H54 (cell line): ENCODE measurements around the gene ZSCAN30.

Experiments
- DNase-seq: peaks from one replicate; pipeline ENCODE4 v3.0.0; 2011; ENCODE audit warnings: low spot score, mixed read lengths; ENCODE audit not compliant: insufficient read length
- FAIRE-seq: peaks from 3 replicates; lab custom pipeline; 2011; peaks lifted over from hg19 to GRCh38; lab: Jason Lieb, UNC
- POLR2A ChIP-seq: IDR thresholded peaks from 2 replicates; pipeline ENCODE4 v1.6.1; 2011; ENCODE audit warnings: low read depth, mild to moderate bottlenecking, low read length

Gene ZSCAN30

DNA sequence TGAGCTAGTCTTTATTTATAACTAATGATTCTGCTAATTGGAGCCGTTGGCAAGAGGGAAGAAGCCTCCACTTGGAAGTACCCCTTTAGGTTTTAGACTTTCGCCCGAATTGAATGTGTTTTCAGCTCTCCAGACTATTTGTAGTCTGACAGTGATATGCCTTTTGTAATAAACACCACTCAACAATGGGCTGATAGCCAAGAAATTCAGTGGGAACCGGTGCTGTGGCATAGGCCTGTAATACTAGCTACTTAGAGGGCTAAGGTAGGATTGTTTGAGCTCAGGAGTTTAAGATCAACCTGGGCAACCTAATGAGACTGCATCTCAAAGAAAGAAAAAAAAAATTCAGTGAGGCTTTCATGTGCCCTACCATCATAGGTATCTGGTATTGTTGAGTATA is 13.6 kb upstream of the ZSCAN30 start:
- DNase-seq (no peak), FAIRE-seq (no peak)

DNA sequence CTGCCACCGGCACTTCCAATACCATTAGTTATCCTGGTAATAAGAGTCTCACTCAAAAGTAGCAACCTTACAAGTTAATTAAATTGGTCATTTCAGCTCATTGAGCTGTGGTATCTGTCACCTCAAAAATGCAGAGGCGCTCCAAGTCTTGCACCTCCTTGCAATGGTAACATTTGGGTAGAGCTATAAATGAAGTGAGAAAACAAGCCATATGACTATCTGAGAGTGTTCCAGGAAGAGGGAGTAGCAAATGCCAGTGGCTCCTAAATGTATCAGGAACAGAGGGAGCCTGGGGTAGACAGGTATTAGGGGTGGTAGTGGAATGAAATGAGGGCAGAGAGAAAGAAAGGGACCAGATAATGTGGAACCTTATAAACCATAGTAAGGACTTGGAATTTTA is 6.0 kb upstream of the ZSCAN30 start:
- FAIRE-seq, result no peak
- DNase-seq, result no peak
- no peak for TF ChIP-seq POLR2A

More for the DNA sequence above, 13.6 kb upstream of the ZSCAN30 start:
- no peak for TF ChIP-seq POLR2A

DNA sequence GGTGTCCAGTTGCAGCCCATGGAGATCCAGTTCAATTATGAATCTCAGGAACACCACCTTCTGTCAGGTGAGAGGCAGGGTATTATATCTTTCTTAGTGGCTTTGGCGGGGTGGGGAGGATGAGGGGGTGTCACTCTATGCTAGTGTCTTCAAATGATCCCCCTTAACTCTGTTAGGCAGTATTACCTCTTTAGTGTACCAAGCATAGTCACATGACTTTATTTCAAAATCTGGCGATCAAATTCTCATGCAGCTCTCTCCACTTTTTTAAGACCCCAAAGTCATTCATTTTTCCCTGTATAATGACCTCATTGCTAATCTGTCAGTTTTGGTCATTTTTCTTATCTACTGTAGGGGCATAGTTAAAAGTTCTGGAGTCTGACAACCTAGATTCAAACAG is 1.1 kb upstream of the ZSCAN30 start:
- no peak for TF ChIP-seq POLR2A
- DNase-seq, result no peak
- FAIRE-seq, result no peak

DNA sequence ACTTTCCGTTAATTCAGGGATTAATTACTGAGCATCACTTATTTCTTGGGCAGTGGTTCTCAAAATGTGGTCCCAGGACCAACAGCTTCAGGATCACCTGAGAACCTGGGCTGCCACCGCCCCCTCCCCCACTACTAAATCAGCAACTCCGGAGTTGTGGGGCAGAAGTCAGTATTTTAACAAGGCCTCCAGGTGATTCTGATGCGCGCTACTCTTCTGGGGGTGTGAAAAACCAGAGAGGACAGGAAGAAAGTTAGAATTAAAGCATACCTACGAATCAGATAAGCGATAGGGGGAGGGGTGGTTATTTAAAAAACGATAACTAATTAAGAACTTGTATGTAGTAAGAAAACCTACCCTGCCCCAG is 319 bp downstream of the ZSCAN30 start:
- no peak for FAIRE-seq
- no peak for DNase-seq
- TF ChIP-seq POLR2A, result no peak

DNA sequence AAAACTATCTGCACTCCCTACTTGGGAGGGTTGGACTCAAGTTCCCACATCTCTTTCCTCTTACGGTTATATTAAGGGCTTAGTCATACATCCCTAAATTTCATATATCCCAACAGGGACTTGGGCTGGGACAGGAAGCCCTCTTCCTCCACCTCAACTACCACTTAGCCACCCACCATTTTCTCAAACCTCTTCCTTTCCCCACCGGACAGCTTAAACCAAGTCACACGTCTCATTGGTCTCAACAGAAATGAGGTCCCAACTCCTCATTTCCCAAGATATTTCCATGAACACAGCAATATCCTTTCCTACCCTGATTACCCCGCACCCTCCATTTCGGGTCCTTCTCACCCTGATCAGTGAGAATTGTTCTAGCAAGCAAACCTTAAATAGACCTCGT is 736 bp downstream of the ZSCAN30 start:
- no peak for DNase-seq

GRCh38 chr18:35284841-35285240 is 5.2 kb downstream of the ZSCAN30 start:
- no peak for DNase-seq
- FAIRE-seq, result no peak
- TF ChIP-seq POLR2A, result no peak

More for the DNA sequence above, 736 bp downstream of the ZSCAN30 start:
- no peak for TF ChIP-seq POLR2A
- FAIRE-seq, result no peak

DNA sequence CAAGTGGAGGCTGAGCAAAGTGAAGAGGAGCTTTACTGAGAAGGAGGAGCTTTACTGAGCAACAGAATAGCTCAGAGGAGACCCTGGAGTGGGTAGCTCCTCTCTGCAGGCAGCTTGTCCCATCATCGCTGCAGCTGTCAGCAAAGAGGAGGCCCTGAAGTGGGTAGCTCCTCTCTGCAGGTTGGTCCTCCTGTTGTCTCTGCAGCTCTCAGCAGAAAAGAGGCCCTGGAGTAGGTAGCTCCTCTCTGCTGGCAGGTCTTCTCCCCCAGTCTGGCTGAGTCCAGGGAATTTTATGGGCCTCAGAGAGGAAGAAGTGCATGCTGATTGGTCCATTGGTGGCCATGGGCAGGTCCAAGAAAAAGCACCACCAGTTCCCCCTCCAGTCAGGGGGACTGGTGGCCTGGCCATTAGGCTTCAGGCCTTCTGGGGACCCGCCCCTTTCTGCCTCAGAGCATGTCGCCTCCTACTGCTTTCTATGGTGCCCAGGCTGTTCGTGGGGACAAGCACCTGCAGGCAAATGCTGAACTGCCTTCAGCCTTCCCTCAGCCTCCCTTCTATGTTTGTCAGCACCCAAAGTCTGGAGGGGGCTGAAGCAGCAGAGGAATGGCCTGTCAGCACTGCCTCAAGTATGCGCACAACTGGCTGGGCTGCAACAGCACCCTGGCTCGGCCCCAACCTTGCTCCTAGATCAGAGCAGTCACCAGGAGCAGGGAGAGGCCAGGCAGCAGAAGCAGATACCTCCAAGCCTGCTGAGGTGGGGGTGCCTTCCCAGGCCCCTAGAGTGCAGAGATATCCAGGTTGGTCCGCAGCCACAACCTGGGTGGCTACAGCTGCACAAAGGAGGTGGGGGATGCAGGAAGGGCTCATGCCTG is 5.9 kb downstream of the ZSCAN30 start:
- no peak for DNase-seq
- no peak for TF ChIP-seq POLR2A
- no peak for FAIRE-seq

DNA sequence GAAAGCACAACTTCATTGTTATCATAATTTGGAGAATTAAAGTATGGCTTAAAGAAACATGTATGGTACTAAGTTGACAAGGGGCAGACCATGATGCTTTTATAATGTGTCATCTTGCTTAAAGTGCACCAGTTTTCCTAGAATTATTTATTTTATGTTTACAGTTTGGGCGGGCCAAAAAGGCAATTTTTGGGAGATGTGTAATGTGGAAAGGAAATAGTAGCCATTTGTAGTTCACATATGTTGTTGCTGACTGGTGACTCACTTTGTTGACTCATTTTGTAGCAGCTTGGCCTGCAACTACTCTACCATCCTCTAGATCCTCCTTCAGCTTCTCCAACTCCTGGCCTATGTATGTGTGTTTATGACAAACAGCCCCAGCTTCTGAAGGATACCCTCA is 7.7 kb downstream of the ZSCAN30 start:
- TF ChIP-seq POLR2A, result no peak
- DNase-seq (peak; percentile 30), FAIRE-seq (peak; percentile 96)

DNA sequence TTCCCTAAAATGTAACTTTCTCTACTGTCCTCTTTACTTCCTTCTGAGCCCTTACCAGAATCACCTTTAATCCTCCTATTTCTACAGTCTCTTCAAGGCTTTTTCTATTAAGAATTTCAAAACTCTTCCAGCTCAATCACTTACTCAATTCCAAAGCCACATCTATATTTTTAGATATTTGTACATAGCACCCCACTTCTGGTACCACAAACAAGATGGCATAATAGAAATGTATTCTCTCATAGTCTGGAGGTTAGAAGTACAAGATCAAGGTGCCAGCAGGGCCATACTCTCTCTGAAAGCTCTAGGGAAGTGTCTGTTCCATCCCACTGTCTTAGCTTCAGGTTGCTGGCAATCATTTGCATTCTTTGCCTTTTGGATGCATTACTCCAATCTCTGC is 11.1 kb downstream of the ZSCAN30 start:
- DNase-seq, result no peak
- FAIRE-seq, result no peak
- TF ChIP-seq POLR2A, result no peak

GRCh38 chr18:35278085-35278484 is 11.9 kb downstream of the ZSCAN30 start:
- DNase-seq (no peak), FAIRE-seq (no peak)
- no peak for TF ChIP-seq POLR2A

GRCh38 chr18:35277633-35278032 is 12.4 kb downstream of the ZSCAN30 start:
- no peak for DNase-seq
- TF ChIP-seq POLR2A, result no peak
- no peak for FAIRE-seq

DNA sequence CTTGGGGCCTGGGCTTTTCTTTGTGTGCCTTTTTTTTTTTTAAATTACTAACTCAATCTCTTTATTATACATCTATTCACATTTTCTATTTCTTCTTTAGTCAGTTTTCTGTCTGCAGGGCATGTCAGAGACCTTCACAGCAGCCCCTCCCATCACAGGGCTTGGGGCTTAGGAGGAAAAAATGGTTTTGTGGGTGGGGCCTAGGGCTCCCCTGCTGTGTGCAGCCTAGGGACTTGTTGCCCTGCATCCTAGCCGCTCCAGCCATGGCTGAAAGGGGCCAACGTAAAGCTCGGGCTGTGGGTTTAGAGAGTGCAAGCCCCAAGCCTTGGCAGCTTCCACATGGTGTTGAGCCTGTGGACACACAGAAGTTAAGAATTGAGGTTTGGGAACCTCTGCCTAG is 13.8 kb downstream of the ZSCAN30 start:
- DNase-seq (no peak), FAIRE-seq (no peak)
- TF ChIP-seq POLR2A, result no peak

DNA sequence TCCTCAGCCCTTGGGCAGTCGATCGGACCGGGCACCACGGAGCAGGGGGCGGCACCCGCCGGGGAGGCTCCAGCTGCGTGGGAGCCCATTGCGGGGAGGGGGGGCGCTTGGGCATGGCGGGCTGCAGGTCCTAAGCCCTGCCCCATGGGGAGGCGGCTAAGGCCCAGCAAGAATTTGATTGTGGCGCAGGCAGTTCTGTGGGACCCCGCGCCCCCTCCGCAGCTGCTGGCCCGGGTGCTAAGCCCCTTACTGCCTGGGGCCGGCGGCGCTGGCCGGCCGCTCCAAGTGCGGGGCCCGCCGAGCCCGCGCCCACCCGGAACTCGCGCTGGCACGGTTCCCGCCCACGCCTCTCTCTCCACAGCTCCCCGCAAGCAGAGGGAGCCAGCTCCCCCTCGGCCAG is 18.4 kb downstream of the ZSCAN30 start:
- no peak for FAIRE-seq
- TF ChIP-seq POLR2A, result no peak
- no peak for DNase-seq

- FAIRE-seq (no peak), DNase-seq (no peak)
- no peak for TF ChIP-seq POLR2A
Observed at GRCh38 chr18:35268821-35269220, 21.2 kb downstream of the ZSCAN30 start.

DNA sequence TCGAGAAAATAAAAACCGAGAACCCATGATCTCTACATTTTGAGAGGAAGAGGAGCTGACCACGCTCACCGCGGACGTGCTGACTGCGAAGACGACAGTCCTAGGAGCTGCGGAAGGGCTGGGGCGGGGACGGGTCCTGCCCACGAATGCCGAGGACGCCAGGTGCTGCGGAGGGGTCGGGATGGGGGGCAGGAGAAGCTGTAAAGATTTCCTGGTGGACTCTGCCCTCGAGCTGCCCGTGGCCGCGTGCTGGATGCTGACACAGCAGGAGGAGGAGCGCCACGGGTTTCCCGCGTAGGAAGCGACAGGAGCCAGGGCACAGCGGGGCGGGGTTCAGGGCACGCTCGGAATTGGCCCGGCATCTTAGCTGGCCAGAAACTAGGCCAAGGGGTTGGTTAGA is 22.2 kb downstream of the ZSCAN30 start:
- DNase-seq (no peak), FAIRE-seq (no peak)
- no peak for TF ChIP-seq POLR2A

GRCh38 chr18:35267161-35267651 is 22.8 kb downstream of the ZSCAN30 start:
- FAIRE-seq, result no peak
- no peak for DNase-seq
- no peak for TF ChIP-seq POLR2A
